EH (cell line): ENCODE data around the gene SCAMP2.
"Not testable (repeated sequence)": the region's sequence is repeated elsewhere in the genome, so short reads cannot be mapped to it uniquely, and the experiment has no call there.

Experiments used
- DNase-seq: peaks from one replicate; pipeline ENCODE4 v3.0.0-alpha.2; 2015; ENCODE audit warnings: low read depth

Gene SCAMP2, protein sequence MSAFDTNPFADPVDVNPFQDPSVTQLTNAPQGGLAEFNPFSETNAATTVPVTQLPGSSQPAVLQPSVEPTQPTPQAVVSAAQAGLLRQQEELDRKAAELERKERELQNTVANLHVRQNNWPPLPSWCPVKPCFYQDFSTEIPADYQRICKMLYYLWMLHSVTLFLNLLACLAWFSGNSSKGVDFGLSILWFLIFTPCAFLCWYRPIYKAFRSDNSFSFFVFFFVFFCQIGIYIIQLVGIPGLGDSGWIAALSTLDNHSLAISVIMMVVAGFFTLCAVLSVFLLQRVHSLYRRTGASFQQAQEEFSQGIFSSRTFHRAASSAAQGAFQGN

DNA sequence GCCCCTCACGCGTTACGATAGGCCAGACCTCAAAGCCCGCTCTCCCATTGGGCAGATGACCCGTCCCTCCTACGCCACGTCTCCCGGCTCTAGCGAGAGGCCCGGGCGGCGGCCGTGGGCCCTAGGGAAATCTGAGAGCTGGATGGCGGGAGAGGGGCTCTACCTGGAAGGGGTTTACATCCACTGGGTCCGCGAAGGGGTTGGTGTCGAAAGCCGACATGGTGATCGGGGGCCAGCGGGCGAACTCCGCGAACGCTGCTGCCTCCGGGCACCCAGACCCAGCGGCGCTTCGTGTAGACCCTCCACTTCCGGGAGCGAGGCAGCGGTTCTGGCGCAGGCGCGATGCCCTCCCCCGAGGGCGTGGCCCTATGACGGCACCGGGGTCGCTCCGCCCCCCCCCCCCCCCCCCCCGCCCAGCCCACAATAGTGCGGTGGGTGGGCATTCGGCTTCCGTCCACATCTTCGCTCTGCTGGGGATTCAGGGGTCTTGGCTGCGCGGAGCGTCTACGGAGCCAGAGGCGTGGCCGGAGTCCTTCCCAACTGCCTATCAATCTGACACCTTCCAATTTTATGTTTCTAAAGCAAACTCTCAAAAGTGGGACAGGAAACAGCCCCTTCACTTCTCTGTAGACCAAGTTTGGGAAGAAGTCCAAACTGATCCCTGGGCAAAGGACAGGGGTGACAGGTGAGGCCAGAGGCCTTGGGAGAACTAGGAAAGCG lies at the start of gene SCAMP2:
Gene SCAMP2 (minus strand): TSS at position 330 of the 720 bp plus-strand sequence. CDS start 110 bp downstream, at position 220.
- peak; percentile 96 for DNase-seq

DNA sequence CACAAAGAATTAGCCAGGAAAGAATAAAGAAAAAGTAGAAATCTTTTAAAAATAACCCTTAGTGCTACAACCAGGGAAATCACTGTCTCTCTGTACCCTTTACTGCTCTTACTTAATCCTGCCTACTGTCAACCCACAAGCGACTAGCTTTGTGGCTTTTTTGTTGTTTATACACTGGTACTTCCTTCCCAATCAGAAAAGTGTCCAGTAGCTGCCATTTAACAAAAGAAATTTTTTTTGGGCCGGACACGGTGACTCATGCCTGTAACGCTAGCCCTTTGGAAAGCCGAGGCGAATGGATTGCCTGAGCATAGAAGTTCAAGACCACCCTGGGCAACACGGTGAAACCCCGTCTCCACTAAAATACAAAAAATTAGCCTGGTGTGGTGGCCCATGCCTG lies 47.3 kb upstream of the SCAMP2 start:
- DNase-seq: no peak

DNA sequence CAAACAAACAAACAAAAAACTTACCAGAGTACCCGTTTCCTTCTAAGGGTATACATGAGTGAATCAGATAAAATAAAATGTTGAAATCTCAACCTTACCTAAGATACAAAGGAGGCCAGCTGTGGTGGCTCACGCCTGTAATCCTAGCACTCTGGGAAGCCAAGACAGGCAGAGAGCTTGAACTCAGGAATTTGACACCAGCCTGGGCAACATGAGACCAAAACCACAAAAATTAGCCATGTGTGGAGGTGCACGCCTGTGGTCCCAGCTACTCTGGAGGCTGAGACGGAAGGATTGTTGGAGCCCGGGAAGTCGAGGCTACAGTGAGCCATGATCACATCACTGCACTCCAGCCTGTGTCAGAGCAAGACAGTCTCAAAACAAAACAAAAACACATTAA lies 44.5 kb upstream of the SCAMP2 start:
- DNase-seq: peak; percentile 16

DNA sequence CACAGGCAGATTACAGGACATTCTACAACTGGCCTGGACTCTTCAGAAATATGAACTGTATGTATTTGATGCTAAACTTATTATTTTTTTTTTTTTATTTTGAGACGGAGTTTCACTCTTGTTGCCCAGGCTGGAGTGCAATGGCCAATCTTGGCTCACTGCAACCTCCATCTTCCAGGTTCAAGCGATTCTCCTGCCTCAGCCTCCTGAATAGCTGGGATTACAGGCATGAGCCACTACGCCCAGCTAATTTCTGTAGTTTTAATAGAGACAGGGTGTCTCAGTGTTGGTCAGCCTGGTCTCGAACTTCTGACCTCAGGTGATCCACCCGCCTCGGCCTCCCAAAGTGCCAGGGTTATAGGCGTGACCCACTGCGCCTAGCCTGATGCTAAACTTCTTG lies 40.6 kb upstream of the SCAMP2 start:
- DNase-seq: not testable (repeated sequence)

DNA sequence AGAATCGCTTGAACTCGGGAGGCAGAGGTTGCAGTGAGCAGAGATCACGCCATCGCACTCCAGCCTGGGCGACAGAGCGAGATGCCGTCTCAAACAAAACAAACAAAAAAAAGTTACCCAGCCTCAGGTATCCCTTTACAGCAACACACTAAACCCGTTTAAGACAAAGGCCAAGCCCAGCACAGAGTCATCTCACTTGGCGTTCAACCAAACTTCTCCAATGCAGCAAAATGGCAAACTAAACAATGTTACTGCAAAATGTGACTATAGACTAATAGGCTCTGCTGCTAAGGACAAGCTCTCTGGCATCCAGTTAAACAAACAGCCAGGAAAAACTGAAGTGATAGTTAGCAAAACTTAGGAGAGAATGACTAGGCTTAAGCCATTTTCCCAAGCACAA lies 39.9 kb upstream of the SCAMP2 start:
- DNase-seq: peak; percentile 24

DNA sequence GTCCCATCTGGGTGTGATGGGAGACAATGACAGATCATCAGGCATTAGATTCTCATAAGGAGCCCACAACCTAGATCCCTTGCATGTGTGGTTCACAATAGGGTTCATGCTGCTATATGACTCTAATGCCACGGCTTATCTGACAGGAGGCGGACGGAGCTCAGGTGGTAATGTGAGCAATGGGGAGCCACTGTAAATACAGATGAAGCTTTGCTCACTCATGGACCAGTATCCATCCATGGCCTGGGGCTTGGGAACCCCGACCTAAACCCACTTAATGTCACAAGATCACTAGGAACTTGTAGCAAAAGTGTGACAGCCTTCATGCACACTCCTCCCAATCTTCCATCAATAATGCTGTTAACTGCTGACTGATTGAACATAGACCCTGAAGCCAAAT lies 35.5 kb upstream of the SCAMP2 start:
- no peak for DNase-seq

DNA sequence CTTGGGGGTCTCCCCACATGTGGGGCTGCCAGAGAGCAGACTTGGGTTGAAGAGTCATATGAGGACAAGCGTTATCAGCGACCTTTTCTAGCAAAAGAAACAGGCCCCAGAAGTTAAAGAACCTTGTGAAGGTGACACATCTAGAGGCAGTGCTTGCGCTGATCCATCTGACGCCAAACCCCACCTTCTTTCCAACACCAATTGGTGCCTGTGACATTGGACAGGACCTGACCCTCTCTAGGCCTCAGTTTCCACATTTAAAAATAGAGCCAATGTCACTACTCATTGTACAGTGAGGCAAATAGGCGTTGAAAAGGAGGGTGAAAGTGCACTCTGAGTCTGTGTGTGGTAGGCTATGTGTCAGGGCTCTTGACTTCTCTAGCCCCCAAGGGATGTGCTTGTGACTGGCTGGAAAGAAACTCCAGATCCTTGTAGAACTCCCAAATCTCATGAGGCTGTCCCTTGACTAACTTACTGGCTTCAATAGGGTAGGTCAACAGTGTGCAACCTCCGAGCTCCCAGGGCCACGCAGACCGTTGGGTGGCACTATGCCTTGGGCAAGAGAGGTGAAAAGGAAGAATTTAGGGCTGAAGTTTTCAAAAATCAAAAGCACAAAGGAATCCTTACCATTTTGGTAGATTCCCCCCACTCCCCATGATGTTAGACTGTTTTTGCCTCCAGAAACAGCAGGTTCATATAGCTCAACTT lies 34.2 kb upstream of the SCAMP2 start:
- peak; percentile 18 for DNase-seq

DNA sequence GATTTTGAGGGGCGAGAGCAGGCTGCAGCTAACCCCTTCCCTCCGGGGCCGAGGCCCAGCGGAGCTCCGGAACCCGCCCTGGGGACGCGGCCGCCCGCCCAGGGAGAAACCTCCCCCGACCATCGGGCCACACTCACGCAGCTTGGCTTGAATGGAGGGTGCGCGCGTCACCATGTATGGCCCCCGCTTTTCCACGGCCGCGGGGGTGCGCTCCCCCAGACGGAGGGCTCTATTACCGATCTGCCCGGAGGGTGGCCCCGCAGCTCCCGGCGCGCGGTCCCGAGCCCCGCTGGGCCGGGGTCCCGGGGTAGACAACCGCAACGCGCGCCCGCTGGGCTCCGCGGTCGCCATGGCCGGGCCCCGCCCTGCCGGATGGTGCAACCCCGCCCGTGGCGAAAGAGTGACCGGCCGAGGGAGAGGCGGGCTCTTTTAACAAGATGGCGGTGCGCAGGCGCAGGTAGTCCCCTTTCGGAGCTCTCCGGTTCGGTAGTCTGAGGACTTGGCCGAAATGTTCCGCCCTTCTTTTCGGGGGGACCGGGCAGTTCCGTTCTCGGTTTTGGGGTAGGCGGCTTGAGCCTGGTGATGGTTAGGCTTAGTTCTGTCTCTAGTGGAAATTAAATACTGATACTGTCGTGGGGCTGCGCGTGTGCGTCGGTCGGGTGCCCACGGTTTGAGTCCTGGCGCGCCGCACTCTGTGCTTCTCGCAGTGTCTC lies 33.4 kb upstream of the SCAMP2 start, which contains the start of gene FAM219B:
Gene FAM219B (minus strand): TSS at position 402 of the 713 bp plus-strand sequence. CDS start 51 bp downstream, at position 351.
- DNase-seq: peak; percentile 91

DNA sequence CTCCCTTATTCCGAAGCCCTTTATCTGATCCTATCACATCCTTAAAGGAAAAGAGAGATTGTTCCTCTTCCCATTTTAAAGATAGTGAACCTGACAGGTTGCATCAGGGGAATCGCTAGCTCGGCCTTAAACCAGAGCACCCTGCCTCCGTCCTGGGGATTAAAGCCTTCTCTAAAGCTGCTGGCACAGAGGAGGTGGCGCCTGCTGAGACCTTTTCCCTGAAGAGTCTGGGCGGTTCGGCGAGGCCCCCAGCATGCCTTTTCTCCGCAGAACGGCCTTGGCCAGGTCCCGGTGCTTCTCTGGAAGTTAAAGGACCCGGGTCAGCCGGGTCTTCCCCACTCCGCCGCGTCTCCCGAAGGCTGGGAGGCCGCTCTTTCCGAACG lies 32.9 kb upstream of the SCAMP2 start:
- peak; percentile 44 for DNase-seq

DNA sequence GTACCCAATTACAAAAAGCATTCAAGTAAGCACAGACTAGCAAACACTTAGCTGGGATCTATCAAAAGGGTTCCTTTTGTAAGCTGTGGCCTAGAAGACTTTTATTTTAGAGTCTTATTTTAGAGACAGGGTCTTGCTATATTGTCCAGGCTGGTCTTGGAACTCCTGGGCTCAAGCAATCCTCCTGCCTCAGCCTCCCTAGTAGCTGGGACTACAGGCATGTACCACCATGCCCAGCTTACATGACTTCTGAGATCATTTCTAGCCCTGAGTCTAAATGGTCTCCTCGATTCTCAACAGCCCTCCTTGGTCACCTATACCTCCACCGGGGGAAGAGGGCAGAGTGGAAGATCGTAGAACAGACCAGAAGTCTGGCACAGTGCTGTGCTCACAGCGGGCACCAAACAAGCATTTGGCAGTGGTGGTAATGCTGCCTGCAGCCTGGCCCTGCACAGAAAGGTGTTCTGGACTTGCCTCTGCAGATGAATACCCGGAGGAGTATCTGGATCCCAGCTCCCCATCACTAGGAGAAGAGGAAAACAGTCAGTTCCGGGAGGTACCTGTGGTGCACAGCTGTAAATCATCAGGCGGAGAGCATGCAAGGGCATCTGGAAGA lies 31.1 kb upstream of the SCAMP2 start:
- DNase-seq: no peak

DNA sequence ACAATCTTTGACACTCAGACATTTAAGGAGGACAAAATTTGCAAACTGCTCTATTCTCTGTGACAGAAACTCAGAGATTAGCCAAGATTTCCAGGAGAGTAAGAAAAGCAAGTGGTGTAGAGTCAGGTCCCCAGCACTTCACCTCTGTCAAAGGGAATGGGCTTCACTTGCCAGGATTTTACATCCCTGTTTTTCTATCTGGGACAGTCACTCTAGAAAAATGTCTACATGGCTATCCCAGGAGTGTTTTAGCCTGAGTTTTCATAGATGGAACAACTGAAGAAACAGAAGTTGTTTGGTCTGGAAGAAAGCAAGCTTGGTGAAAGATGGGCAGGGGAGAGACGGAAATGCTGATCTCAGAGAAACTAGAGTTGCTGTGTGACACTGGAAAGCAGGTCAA lies 30.5 kb upstream of the SCAMP2 start:
- DNase-seq: peak; percentile 59

DNA sequence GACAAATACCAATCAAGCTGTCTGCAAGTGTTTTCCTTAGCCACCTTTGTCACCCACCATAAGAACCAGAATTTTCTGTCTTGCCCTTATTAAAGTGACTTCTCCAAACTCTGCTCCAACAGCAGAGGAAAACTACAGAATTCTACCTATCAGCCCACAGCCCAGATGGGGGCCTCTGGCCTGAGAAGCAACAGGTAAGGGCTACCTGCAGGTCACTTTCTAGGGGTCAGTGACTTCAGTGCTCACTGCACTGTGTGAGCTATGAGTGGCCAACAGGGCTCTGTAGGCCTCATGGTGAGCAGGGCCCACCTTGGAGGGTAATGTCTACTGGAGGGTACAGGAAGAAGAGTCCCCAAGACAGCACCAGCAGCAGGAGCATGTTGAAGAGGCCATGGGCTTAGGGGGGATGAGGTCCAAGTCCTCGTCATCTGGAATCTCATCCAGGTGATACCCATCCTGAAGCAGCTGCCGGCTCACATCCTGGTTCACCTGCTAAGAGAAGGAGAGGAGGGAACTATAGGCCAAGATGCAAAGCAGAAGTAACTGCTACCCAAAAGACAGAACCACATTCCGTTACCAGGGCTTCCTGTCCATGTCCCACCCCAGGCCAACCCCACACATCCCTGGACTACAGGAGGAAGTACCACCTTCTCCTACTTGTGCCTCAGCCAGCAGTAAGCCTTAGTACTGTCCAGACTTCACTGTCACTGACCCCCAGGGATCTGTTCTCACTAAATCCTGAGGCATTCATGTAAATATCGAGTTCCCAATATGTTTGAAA lies 29.3 kb upstream of the SCAMP2 start:
- DNase-seq: no peak

DNA sequence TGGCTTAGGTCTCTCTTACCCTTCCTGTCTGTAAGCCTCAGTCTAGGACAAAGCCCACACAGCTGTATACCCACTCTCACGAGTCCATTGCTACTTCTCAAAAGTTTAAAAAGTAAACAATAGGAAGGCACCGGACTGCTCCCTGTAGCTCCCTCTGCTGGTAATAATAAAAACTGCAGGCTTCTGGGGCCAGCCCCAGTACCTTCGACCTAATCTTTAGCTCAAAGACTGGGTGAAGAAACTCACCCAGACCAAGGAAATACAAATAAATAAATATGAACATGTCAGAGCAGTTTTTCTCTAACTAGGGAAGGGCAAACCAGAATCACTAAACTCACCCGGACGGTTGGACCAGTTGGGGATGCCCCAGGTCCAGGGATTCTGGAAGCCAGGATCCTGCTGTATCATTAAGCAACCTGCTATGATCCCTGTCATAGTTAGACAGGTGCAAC lies 28.5 kb upstream of the SCAMP2 start:
- peak; percentile 67 for DNase-seq

DNA sequence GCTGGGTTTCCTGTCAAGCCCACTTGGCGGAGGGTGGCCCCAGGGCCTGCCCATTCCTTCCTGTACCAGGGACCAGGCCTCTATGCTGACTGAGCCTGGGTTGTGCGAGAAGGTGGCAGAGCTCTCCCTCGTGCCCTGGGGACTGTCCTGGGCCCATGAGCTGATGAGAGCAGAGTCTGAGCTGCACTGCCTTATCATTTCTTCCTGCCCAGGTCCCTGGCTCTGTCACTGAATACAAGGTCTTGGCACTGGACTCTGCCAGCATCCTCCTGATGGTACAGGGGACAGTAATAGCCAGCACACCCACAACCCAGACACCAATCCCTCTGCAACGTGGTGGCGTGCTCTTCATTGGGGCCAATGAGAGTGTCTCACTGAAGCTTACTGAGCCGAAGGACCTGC lies 24.1 kb upstream of the SCAMP2 start:
- DNase-seq: no peak

DNA sequence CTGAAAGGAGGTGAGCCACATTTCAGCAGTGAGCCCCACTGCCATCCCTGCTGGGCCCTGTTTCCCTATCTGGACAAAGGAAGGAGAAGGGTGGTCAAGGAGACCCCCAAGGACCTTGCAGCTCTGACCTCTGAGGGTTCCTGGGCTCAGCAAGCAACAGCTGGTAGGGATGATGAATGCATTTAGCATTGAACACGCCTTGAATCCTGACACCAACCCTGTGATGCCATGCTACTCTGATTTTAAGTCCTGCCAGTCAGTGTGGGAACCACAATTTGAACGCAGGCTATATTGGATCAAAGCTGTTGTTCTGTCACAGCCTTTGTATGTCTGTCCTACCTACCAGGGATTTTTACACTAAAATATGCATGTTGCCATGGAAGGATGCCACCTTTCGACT lies 23.2 kb upstream of the SCAMP2 start:
- DNase-seq: no peak

DNA sequence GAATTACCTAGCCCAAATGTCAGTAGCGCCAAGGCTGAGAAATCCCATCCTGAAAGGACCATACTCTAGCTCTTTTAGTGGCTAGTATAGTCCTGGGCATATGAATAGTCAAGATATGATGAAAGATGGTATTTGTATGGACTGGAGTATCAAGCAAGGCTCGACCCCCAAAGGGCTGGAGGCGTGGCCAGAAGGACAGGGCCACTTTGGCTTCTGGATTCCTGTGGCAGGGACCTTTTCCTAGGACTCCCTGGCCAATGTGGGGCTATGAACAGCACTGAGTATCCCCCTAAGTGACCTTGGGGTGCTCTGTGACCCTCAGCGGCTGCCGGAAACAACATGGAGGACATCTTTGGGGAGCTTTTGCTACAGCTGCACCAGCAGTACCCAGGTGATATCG lies 22.7 kb upstream of the SCAMP2 start:
- no peak for DNase-seq

DNA sequence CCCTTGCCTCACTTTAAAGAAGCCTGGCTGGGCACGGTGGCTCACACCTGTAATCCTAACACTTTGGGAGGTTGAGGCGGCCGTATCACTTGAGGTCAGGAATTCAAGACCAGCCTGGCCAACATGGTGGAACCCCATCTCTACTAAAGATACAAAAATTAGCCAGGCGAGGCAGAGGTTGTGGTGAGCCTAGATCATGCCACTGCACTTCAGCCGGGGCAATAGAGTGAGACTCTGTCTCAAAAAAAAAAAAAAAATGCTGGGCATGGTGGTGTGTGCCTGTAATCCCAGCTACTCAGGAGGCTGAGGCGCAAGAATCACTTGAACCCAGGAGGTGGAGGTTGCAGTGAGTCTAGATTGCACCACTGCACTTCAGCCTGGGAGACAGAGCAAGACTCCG lies 21.2 kb upstream of the SCAMP2 start:
- not testable (repeated sequence) for DNase-seq

DNA sequence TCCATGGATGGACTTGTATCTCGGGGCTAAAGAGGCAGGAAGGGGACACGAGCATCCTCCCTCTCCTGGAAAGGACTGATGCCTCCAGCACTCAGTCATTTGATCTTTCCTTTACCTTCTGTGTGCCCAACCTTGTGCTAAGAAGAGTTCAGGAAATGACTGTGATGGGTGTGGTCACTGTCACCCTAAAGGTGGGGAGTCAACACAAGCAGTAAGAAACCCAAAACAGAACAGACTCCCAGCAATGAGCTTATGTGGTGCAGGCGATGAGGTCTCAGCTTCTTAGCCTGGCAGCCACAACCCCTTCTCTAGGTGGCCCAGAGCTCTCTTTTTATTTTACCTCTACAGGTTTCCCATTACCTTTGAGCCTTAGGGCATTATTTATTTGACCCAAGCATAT lies 20.5 kb upstream of the SCAMP2 start:
- DNase-seq: no peak

DNA sequence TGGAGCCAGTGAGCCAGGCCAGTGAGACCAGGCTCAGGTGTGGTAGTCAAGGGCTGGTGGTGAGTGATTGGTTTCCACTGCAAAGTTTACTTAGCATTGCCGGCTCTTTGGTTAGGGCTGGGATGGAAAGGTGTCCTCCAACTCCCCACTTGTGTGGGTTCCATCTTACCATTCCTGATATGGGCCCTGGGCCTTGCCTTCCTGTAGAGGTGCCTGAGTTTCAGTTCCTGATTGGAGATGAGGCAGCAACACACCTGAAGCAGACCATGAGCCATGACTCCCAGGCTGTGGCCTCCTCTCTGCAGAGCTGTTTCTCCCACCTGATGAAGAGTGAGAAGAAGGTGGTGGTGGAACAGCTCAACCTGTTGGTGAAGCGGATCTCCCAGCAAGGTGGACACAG lies 19.8 kb upstream of the SCAMP2 start:
- no peak for DNase-seq

DNA sequence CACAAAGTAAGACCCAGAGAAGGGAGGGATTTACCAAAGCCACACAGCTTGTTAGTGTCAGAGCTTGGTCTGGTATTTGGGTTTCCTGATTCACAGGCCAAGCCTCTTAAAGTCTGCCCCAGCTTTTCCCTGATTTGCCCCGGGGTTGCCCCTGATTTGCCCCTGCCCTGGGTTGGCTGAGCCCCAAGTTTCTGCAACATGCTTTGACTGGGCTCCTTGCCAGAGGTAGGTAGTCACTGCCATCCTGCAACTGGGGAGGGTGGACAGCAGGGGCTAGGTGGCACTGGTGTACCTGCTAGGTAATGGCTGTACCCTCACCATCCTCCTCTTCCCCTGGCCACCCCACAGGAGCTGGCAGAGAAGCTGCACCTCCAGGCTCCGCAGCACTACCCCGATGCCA lies 19.1 kb upstream of the SCAMP2 start:
- no peak for DNase-seq

DNA sequence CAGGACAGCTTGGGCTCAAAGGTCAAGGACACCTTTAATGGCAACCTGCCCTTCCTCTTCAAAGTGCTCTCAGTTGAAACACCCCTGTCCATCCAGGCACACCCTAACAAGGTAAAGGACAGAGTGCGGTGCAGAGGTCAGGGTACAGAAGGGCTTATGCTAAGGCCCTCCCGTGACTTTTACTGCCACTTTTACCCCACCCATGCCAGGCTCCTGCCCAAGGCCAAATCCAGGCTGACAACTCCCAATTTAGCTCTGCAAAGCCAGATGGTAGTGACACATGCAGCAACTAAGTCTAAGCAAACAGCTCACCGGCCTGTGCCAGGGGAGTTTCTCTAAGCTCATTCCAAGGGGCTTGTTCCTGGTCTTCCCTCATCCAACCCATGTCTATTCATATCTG lies 18.3 kb upstream of the SCAMP2 start:
- DNase-seq: no peak
